Activated CD8-positive, alpha-beta memory T cell treated with anti-CD3 and anti-CD28 coated beads, Interleukin-2, amount 50 U/mL, for 24 hours (primary cell): Measurements from ENCODE around the gene FIBP.

Source experiments
- DNase-seq: peaks from one replicate; pipeline ENCODE4 v3.0.0-alpha.2; 2020; ENCODE audit errors: extremely low read depth

Gene FIBP

GRCh38 chr11:65870706-65871681, 17.3 kb downstream of the FIBP start:
- no peak for DNase-seq

GRCh38 chr11:65870307-65870658, 18.0 kb downstream of the FIBP start:
- DNase-seq, result no peak

GRCh38 chr11:65869643-65870306, 18.5 kb downstream of the FIBP start:
- no peak for DNase-seq

GRCh38 chr11:65868907-65869306, 19.4 kb downstream of the FIBP start:
- no peak for DNase-seq

GRCh38 chr11:65868076-65868667, 20.1 kb downstream of the FIBP start:
- DNase-seq, result no peak

- no peak for DNase-seq
Measured at GRCh38 chr11:65867284-65868071, 20.8 kb downstream of the FIBP start.

GRCh38 chr11:65866509-65867283, 21.6 kb downstream of the FIBP start:
- no peak for DNase-seq

- DNase-seq, result no peak
Measured at GRCh38 chr11:65865550-65866172, 22.6 kb downstream of the FIBP start.

- DNase-seq, result no peak
Measured at GRCh38 chr11:65864706-65865471, 23.4 kb downstream of the FIBP start.

- DNase-seq, result no peak
Measured at GRCh38 chr11:65863889-65864705, 24.2 kb downstream of the FIBP start.

- DNase-seq, result no peak
Measured at GRCh38 chr11:65862941-65863888, 25.1 kb downstream of the FIBP start.

GRCh38 chr11:65862191-65862735, 26.0 kb downstream of the FIBP start:
- DNase-seq, result no peak

GRCh38 chr11:65861533-65862183, 26.6 kb downstream of the FIBP start:
- no peak for DNase-seq

GRCh38 chr11:65861165-65861505, 27.1 kb downstream of the FIBP start:
- no peak for DNase-seq

GRCh38 chr11:65860278-65861164, 27.8 kb downstream of the FIBP start, which contains the start of gene MUS81:
MUS81 (plus strand) TSS chr11:65860433; CDS start chr11:65860754, 321 bp downstream.
- peak; percentile 93 for DNase-seq

GRCh38 chr11:65859812-65860277, 28.4 kb downstream of the FIBP start:
- DNase-seq, result no peak
